CD4-positive, alpha-beta T cell treated with Interferon gamma for 1 hour (primary cell): ENCODE measurements around the gene SMURF1.

Experiments
- DNase-seq: peaks from one replicate; pipeline ENCODE4 v3.0.0-alpha.2; 2020

SMURF1 gene

DNA sequence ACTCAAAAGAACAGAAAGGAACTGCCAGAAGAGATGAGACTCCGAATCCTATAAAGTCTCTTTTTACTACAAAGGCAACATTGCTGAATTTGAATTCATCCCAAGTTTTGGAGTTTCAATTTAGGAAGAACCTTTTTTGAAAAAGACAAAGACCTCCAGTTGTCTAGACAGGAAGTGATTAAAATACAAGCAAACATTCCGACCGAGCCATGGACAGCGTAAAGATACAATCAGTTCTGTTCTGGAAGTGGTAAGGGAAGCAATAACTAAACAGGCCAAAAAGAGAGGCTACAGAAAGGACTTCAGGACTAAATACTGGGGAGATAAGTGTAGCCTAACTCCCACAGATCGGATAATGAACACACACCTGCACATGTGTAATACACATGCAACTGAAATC, 101.0 kb downstream of the SMURF1 start:
- DNase-seq: no peak

DNA sequence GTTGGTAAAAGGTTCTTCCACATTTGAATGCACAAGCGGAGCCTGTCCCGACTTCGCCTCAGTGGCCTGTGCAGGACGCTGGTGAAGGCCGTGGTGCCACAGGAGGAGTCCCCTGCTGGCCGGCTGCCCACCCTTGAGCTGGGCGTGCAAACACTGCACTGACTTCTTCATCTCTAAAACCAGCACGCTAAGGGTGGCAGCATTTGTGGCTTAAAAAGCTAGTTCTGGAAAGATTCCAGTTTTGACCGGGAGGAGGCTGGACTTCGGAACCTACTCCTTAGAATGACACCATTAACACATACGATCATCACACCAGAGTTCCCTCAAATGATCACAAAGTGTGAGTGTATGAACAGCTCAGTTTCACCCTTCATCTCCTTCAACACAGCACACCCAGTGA, 102.4 kb downstream of the SMURF1 start:
- DNase-seq: no peak

DNA sequence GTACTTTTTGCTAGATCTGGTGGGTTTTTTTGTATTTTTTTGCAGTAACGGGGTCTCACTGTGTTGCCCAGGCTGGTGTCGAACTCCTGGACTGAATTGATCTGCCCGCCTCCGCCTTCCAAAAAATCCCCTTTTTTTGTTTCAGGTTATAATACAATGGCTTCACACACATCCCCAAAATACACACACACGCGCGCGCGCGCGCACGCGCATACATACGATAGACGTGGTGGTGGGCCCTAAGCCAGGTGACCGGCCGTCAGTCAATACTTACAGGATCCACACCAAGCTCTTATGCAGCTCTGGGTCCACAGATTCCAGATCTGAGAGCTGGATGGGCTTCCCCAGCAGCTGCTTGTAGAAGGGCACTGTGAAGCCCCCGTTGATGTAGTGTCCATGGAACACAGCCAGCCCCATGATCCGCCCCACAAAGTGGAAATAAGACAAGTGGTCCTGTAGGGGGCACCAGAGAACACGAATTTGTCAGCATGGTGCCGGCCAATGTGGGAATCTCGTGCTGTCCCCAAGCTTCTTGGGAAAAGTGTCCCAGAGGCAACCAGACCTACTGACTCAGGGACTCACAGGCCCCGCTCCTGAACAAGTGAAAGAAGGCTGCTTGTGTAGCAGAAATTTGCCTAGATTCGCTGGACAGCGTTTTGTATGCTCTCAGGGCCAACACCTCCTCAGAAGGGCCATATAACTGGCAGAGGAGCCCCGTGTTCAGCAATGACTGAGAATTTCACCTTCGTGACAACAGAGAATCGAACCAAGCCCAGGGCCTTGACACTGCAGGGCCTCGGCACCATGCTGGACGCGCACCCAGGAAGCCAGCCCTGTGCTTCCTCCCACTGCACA, 103.6 kb downstream of the SMURF1 start:
- peak; percentile 45 for DNase-seq

DNA sequence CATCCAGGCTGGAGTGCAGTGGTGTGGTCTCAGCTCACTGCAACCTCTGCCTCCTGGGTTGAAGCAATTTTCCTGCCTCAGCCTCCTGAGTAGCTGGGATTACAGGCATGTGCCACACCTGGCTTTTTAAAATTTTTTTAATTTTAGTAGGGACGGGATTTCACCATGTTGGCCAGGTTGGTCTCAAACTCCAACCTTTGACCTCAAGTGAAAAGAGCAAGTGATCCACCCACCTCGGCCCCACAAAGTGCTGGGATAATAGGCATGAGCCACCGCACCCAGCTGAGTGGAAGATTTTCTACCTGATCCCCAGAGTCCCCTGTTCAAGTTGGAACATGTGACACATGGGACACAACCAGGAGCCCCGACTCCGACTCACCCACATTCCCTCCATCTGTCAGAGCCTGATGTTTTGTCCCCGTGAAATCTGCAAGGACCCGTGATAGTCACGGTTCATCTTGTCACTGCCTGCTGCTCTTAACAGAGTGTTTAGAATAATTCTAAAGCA, 104.5 kb downstream of the SMURF1 start:
- DNase-seq: no peak

DNA sequence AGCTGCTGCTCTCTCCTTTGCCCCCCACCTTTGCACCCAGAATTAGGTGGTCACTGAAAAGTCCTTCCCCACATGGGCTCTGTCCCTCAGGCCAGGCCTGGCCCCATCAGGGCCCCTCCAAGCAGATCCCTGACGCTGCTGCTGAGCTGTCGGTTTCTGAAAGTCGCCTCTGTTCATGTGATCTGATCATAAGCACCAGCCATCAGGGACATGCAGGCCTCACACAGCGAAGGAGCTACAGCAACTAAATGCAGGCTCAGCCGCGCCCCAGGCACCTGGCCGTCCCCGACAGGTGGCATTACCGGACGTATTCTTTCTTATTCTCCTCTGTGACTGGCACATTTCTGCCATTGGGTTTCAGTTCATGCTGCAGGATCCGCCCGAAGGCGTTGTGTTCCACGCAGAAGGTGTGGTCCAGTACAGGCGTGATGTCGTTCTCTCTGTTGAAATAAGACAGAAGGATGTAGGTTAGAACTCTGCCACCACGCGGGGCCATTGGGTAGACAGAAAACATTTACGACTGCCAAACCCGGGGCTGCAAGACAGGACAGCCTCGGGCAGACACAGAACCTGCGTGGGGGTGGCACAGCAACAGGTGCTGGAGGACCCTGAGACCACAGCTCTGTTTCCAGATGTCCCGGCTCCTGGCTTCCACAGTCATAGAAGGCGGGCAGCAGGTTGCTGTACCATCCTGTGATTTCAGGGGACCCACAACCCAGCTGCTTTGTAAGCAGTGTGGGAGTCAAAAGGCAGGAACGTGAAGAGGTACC, 105.6 kb downstream of the SMURF1 start:
- no peak for DNase-seq

DNA sequence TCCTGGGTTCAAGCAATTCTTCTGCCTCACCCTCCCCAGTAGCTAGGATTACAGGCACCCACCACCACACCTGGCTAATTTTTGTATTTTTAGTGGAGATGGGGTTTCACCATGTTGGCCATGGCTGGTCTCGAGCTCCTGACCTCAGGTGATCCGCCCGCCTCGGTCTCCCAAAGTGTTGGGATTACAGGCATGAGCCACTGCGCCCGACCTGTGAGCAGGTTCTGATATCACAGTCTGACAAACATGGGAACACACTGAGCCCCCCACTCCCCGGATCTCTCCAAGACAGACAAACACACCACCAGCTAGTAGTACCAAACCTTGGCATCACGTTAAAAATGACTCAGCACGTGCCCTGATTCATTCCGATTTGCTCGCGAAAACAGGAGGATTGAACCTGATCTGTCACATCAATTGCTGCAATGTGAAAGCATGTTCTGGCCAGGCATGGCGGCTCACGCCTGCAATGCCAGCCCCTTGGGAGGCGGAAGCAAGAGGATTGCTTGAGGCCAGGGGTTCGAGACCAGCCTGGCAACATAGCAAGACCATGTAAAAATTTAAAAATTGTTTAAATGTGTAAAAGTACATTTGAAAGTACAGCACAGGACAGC, 106.5 kb downstream of the SMURF1 start:
- no peak for DNase-seq

DNA sequence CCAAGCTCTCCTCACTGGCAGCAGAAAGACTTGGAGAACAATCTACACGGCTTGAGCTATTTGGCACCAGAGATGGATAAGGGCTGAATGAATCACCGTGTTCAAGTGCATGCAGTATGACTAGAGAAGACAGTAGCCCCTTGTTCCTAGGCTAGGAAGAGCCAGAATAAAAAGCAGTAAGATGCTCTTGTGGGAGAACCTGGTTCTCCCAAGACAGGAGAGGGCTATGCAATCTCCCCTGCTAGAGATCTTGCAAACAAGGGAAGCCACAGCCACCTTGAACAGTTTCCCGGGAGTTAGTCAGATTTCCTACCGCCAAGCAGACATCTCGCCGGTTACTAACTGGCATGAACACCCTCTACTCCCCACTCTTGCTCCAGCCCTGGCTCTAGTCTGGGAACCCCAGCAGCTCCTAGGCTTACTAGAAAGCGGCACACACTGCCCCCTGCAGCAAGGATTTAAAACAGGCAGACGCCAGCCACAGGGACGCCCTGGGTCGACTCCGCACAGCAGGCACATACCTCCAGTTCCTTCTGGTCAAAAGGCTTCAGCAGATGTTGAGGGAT, 107.3 kb downstream of the SMURF1 start:
- DNase-seq: no peak

DNA sequence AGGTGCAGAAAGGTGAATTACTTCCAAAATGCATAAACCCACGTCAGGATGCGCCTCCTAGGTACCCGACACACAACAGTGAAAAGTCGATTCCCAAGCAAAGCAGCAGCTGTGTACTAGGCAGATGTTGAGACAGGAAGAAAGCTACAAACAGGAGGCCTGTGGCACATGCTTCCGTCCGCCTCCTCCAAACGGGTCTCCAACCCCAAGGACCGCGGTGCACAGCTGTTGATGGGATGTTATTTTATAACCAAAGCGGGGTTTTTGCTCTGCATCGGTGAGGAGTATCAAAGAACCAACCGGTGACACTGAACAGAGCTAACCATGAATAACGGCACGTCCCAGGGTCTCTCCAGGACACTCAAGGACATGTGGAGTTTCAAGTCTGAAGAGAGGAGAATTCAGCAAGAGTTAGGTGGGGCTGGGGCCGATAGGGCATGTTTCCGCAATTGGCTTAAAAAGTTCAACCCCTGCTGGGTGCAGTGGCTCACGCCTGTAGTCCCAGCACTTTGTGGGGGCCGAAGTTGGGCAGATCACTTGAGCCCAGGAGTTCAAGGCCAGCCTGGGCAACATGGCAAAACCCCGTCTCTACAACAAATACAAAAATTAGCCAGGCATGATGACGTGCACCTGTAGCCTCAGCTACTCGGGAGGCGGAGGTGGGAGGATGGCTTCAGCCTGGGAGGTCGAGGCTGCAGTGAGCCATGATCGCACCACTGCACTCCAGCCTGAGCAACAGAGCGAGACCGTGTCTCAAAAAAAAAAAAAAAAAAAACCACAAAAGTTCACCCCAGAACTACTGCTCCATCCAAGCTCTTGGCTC, 108.0 kb downstream of the SMURF1 start:
- DNase-seq: no peak

DNA sequence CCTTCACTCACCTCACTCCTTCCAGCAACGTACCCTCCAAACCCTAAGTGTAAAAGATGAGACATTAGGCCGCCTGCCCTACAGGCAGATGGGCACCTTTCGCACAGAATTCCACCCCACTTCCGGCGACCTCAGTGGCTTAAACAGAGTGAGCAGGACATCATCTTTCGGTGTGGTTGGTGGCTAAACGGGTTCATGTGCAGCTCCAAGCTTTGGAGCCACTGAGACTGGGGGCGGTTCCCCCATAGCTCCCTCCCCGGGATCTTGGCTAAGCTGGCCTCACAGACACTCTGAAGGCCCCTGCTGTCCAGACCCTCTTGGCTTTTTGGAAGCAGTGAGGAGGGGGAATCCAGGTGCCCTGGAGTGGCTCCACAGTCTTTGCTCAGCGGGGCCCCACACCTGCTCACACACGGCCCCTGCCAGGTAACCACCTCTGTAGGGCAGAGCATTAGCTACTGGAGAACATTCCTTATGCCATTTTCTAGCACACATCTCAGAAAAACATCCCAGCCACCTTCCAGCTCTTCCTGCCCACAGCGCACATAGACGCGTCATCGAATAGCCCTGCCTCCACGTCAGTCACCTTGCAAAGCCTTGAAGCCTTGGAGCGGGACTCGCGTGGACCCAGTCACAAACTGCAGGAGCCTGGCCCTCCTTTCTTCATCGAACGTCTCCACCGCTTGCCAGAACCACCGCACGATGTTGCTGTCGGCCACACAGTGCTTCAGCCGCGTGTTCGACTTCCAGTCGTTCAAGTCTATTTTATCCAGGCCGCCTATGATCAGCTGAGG, 108.8 kb downstream of the SMURF1 start:
- DNase-seq: no peak

DNA sequence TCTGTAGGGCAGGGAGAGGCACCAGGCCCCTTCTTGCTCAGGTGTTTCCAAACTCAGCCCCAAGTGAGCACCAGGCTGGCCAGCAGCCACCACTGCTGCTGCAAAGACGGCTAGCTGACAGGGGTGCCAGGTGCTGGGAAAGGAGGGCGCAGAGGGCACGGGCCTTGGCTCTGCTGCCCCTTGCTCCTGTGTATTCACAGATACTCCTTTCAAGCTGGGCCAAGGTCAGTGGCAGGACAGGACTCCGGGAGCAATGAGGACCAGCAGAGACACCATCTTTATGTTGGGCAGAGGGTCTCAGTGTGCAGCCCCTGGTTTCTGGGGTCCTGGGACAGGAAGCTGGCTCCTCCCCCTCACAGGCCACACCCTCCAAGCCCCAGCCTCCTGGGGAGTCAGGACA, 110.1 kb downstream of the SMURF1 start:
- DNase-seq: no peak

DNA sequence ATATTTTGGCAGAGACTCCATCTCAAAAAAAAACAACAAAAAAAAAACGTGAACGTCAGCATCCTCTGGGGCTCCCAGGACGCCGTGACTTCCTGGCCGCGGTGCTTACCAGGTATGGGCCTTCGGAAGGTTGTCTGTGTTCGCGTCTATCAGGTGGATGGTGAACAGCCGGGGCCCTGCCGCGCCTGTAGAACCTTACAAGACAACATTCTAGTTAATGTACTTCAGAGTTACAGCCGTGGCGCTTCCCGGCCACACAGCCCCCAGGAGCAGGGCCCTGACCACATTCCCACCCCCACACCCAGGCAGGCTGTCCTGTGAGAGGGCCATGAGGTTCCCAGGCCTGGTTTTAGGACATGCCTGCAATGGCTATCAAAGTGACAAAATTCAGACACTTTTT, 111.0 kb downstream of the SMURF1 start:
- DNase-seq: no peak

DNA sequence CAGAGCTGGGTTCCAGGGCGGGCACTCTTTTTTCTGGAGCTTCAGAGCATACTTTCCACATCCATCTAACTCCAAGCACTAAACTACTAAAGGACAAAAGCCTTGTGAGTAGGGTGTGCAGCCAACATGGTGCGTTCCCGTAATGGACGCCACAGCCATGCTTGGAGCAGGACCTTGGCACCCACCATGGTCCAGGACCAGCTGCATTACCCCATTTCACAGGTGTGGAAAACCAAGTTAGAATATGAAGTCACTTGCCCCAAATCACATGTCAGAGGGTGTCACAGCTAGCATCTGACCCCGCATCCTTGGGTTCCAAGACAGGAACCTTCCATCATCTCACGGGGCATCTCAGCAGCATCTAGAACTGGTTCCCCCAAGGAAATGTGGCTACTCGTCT, 112.4 kb downstream of the SMURF1 start:
- DNase-seq: no peak

DNA sequence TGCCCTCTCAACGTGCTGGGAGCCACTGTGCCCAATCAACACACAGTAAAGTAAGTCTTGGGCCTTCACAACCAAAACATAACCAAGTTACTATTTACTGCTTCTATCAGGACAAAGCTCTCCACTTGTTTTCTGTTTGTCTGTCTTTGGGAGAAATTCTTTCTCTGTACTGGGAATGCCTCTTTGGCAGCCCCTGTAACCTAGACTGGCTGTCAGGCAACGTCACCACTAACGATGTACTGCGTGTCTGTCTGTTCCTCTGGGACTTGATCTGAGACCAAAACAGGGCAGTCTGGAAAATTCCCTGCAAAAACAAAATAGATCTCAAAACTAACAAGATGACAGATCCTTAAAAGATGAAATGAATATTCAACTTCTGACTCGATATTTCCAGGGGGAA, 113.0 kb downstream of the SMURF1 start:
- no peak for DNase-seq

DNA sequence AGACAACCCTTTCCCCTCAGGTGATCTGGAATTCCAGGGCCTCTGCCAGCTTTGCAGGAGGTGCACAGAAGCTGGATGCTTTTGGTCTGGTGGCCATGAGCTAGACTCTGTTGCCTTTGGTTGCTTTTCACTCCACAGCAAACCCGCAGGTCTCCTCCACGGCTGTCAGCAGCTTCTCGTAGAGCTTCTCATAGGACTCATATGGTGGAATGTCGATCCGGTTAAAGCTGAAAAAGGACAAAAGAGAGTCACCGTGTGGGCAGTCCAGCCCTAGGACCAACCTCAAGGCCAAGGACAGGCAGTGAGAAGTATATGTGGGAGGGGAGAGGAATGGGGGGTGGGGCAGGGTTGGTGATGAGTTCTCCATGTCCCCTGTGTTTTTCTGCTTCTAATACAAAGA, 113.5 kb downstream of the SMURF1 start:
- DNase-seq: no peak

DNA sequence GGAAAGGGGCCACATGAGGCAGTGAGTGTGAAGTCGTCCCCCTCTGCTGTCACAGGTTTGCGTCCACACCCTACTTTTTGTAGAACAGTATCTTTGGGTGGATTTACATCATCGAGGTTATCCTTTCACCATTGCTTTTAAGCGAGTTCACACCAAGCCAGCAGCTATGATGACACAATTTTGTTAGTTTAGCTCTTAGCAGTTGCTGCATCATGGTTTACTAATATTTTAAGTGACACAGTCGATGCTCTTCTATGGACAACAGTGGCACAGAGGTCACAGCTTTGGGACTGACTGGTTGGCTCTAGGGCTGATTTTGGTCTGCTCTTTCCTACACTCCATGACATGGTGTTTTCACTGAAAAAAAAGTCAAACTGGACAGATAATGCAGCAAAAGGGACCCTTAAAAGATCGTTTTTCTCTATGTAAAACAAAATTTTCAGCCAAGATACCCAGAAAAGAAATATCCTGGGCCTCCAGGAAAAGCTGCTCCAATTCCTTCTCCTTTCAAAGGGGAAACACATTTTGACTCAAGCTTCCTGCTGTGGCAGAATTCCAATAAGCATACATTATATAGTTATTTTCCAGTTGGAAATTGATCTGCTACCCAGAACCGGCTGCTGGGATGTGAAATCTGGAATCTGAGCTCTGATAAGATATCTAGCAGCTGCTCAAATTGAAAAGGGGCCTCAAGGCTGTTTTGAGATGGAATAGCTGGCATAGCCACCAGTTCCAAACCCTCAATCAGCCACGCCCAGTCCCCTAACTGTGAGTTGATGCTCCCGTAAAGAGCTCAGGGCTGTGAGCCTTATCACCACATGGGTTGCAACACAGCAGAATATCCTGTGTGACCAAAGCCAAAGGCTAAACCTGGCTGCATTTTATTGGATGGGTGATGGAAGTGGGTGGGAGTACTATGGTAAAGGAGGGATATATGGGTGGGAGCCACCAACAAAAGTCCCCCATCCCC, 114.2 kb downstream of the SMURF1 start:
- DNase-seq: no peak

DNA sequence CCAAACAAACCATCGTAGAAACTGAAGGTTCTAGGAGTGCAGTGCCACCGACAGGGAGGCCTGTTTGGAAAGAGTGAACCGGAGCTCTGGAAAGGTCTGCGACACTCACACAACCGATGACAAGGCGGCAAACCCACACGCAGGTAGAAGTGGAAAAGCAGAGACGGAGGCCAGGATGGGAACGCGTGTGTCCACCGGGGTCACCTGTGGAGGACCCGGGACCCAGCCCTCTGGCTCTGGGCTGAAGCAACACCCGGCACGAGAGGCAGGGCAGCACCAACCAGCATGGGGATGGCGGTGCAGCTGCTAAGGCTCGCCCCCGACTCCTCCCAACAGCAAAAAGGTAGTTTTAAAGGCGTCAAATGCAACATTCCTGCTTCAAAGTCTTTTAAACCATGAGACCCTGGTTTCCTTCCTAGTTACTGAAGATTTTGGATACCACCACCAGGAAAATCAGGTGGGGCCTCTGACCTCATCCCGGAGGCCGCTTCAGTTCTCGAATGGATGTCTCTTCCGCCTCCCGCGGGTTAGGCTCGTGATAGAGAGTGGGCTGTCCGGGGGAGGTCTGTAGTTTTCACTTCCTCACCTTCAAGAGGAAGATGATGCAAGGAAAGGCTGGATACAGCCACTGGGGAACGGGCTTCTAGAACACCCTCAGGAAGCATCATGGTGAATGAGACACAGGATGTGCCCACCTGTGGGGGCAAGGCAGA, 115.5 kb downstream of the SMURF1 start:
- no peak for DNase-seq

DNA sequence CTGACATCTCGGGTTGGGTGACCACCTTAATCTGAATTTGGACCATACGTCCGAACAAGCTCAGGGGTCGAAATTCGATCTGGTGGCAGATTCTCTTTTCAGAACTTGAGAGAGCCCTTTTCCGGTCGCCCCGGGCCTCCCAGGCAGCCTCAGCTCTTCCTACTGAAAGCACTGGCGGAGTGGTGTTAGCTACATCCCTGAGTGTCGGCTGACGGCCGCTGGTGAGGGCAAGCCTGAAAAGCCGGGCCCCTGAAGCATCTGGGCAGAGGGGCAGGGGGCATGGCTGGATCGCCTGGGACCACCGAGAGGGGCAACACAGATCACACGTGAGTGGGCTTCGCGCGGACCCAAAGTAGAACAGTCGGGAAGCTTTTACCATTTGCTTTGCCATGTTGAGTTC, 116.1 kb downstream of the SMURF1 start:
- DNase-seq: no peak

DNA sequence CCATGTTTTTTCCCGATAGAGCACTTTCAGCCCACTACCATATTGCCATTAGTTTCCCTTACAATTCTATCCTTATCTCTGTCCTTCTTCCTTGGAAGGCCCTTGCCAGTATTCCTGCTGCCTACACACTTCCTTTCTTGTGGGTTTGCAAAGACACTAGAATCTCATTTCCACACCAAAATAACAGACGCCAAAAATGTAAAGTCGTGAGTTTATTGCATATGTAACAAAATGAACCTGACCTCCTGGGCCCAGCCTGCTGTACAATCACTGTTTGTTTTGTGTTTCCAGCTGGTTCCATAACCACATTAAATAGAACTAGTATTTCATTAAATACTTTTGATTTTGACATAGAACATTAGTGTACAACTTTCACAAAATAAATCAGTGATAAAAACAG, 116.7 kb downstream of the SMURF1 start:
- DNase-seq: no peak

DNA sequence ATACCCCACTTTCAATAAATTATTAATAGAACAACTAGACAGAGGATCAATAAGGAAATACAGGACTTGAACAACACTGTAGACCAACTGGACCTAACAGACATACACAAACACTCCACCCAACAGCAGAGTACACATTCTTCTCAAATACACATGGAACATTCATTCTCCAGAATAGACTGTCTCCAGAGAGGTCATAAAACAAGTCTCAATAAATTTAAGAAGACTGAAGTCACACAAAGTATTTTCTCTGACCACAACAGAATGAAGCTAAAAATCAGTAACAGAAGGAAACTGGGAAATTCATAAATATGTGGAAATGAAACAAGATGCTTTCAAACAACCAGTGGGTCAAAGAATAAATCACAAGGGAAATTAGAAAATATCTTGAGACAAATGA, 119.8 kb downstream of the SMURF1 start:
- no peak for DNase-seq
